A673 (cell line): ENCODE measurements around the gene ATP2B2.

Source experiments
- CTCF ChIP-seq: fragments of 300-800, 200-600 bp; sonication (generic); conservative IDR thresholded peaks from 2 replicates; pipeline ENCODE4 v1.5.1; 2017; ENCODE audit warnings: low read depth, mild to moderate bottlenecking, antibody characterized with exemption, low read length, moderate library complexity, mixed read lengths
- EZH2 ChIP-seq: fragments of 200-600 bp; sonication (generic); IDR thresholded peaks from 2 replicates; pipeline ENCODE4 v1.6.1; 2017; ENCODE audit warnings: borderline replicate concordance, low read depth, mild to moderate bottlenecking, mixed read lengths, antibody characterized with exemption, low read length; ENCODE audit not compliant: poor library complexity, severe bottlenecking

- no peak for TF ChIP-seq CTCF
- TF ChIP-seq EZH2, result no peak
Observed at GRCh38 chr3:10453431-10454163, 51.8 kb downstream of the ATP2B2 start.
